GM12872 (cell line): ENCODE measurements around the gene ANKRD42.

ENCODE experiments used
- CTCF ChIP-seq: IDR thresholded peaks from 3 replicates; pipeline ENCODE4 v1.5.1; 2011; ENCODE audit warnings: low read depth, mild to moderate bottlenecking, low read length, moderate library complexity; ENCODE audit not compliant: insufficient read depth

Gene ANKRD42

GRCh38 chr11:83193315-83194280, at the start of gene ANKRD42:
ANKRD42 (plus strand) TSS chr11:83193712; CDS start chr11:83194671, 959 bp downstream.
- TF ChIP-seq CTCF: no peak

- TF ChIP-seq CTCF: no peak
These were observed 45.6 kb upstream of the ANKRD42 start for GRCh38 chr11:83147895-83148294.

- no peak for TF ChIP-seq CTCF
These were observed 43.1 kb upstream of the ANKRD42 start for GRCh38 chr11:83150450-83150849.

- no peak for TF ChIP-seq CTCF
These were observed 42.1 kb upstream of the ANKRD42 start for GRCh38 chr11:83151274-83151977.

GRCh38 chr11:83152264-83152663, 41.2 kb upstream of the ANKRD42 start:
- no peak for TF ChIP-seq CTCF

GRCh38 chr11:83153764-83154163, 39.7 kb upstream of the ANKRD42 start:
- no peak for TF ChIP-seq CTCF

GRCh38 chr11:83156144-83156995, 37.1 kb upstream of the ANKRD42 start:
- no peak for TF ChIP-seq CTCF
